ENCODE measurements around the gene TNFAIP1.

DNA sequence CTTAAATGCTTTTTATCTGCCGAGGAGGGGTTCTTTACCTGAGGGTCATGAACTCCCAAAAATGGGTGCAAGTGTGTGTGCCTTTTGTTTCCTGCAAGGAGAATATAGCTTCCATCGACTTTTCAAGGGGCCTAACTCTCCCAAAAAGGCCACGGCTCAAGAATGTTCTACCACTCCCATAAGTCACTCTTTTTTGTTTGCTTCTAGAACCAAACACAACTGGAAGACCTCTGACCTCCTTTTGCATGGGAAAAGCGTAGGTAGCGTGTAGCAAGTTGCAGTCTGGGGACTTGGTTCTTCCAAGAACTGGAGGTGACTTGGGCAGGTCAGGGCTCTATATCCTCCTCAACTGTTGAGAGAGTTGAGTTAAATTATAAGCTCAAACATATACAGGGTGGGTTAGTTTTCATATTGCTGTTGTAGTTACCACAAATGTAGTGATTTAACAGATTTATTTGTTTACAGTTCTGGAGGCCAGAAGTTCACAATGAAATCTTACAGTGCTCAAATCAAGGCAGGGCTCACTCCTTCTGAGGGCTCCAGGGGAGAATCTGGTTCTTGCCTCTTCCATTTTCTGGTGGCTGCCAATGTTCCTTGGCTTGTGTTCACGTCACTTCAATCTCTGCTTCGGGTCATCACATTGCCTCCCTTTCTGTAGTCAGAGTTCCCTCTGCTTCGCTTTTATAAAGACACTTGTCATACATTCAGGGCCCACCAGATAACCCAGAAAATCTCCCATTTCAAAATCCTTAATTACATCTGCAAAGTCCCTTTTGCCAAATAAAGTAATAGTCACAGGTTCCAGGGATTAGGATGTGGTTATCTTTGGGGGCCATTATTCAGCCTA, 15.1 kb upstream of the TNFAIP1 start:
- TF ChIP-seq, protein P1, sequence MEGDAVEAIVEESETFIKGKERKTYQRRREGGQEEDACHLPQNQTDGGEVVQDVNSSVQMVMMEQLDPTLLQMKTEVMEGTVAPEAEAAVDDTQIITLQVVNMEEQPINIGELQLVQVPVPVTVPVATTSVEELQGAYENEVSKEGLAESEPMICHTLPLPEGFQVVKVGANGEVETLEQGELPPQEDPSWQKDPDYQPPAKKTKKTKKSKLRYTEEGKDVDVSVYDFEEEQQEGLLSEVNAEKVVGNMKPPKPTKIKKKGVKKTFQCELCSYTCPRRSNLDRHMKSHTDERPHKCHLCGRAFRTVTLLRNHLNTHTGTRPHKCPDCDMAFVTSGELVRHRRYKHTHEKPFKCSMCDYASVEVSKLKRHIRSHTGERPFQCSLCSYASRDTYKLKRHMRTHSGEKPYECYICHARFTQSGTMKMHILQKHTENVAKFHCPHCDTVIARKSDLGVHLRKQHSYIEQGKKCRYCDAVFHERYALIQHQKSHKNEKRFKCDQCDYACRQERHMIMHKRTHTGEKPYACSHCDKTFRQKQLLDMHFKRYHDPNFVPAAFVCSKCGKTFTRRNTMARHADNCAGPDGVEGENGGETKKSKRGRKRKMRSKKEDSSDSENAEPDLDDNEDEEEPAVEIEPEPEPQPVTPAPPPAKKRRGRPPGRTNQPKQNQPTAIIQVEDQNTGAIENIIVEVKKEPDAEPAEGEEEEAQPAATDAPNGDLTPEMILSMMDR (conservative IDR thresholded peaks at IDR 0.05 in 1 of 2, IDR thresholded peaks at IDR 0.05 in 1 of 2; ENCODE audit: low read depth in 1 of 2, low read length in 2 of 2), result no peak
- no peak for TF ChIP-seq EZH2 (IDR thresholded peaks at IDR 0.05; ENCODE audit: low read length, missing control alignments)

Measured in fibroblast of lung (primary cell).